ENCODE data around the gene ADTRP.
A peak's percentile ranks its signal among the peaks of the same experiment; 100 is the strongest.
"Not testable (repeated sequence)": the region's sequence is repeated elsewhere in the genome, so short reads cannot be mapped to it uniquely, and the experiment has no call there.

ADTRP gene

GRCh38 chr6:11685481-11686093 lies 93.0 kb downstream of the ADTRP start:
- DNase-seq (ENCODE audit: low read depth) = peak; percentile 68
- no peak for TF ChIP-seq CTCF (conservative IDR thresholded peaks at IDR 0.05; ENCODE audit: low read length)
- H3K4me3 ChIP-seq (ENCODE audit: low read length) = no peak overlapping the region

GRCh38 chr6:11684901-11685480 lies 93.6 kb downstream of the ADTRP start:
- no peak overlapping the region for H3K4me3 ChIP-seq (ENCODE audit: low read length)
- no peak for TF ChIP-seq CTCF (conservative IDR thresholded peaks at IDR 0.05; ENCODE audit: low read length)
- no peak for DNase-seq (ENCODE audit: low read depth)

- no peak for DNase-seq (ENCODE audit: low read depth)
- no peak overlapping the region for H3K4me3 ChIP-seq (ENCODE audit: low read length)
- TF ChIP-seq CTCF (conservative IDR thresholded peaks at IDR 0.05; ENCODE audit: low read length) = no peak
Observed at GRCh38 chr6:11683871-11684270, 94.7 kb downstream of the ADTRP start.

- peak; percentile 51 for DNase-seq (ENCODE audit: low read depth)
- H3K4me3 ChIP-seq (ENCODE audit: low read length) = no peak overlapping the region
Observed at GRCh38 chr6:11682561-11682975, 96.0 kb downstream of the ADTRP start.

GRCh38 chr6:11681770-11682169 lies 96.8 kb downstream of the ADTRP start:
- no peak overlapping the region for H3K4me3 ChIP-seq (ENCODE audit: low read length)
- DNase-seq (ENCODE audit: low read depth) = no peak
- no peak for TF ChIP-seq CTCF (conservative IDR thresholded peaks at IDR 0.05; ENCODE audit: low read length)

More at GRCh38 chr6:11682561-11682975, 96.0 kb downstream of the ADTRP start:
- no peak for TF ChIP-seq CTCF (conservative IDR thresholded peaks at IDR 0.05; ENCODE audit: low read length)

GRCh38 chr6:11681357-11681756 lies 97.2 kb downstream of the ADTRP start:
- H3K4me3 ChIP-seq (ENCODE audit: low read length) = no peak overlapping the region
- TF ChIP-seq CTCF (conservative IDR thresholded peaks at IDR 0.05; ENCODE audit: low read length) = no peak
- DNase-seq (ENCODE audit: low read depth) = no peak

GRCh38 chr6:11680479-11680878 lies 98.1 kb downstream of the ADTRP start:
- not testable (repeated sequence) for H3K4me3 ChIP-seq (ENCODE audit: low read length); DNase-seq (ENCODE audit: low read depth)
